HFF-Myc (cell line): Measurements from ENCODE around the gene FBXL17.

Source experiments
- DNase-seq: peaks from one replicate; pipeline ENCODE4 v3.0.0-alpha.2; 2011; ENCODE audit warnings: low read depth; ENCODE audit errors: extremely low read depth
- H3K4me3 ChIP-seq: replicated peaks from 2 replicates; pipeline ENCODE4 v1.5.1; 2011; ENCODE audit warnings: low read depth, mild to moderate bottlenecking, control low read depth, low read length
- CTCF ChIP-seq: IDR thresholded peaks from 2 replicates; pipeline ENCODE4 v1.5.1; 2012; ENCODE audit warnings: mild to moderate bottlenecking, low read depth, low read length, control low read depth; ENCODE audit errors: missing control alignments

FBXL17 gene

GRCh38 chr5:108115673-108116072, 266.2 kb downstream of the FBXL17 start:
- no peak overlapping the region for H3K4me3 ChIP-seq
- no peak for DNase-seq
- no peak for TF ChIP-seq CTCF

GRCh38 chr5:108113950-108114349, 267.9 kb downstream of the FBXL17 start:
- no peak overlapping the region for H3K4me3 ChIP-seq
- TF ChIP-seq CTCF: no peak
- no peak for DNase-seq

- DNase-seq: no peak
- no peak overlapping the region for H3K4me3 ChIP-seq
- no peak for TF ChIP-seq CTCF
These were observed 270.2 kb downstream of the FBXL17 start for GRCh38 chr5:108111736-108112135.

GRCh38 chr5:108109059-108109458, 272.8 kb downstream of the FBXL17 start:
- H3K4me3 ChIP-seq: no peak overlapping the region
- no peak for TF ChIP-seq CTCF
- no peak for DNase-seq

- no peak for TF ChIP-seq CTCF
- no peak overlapping the region for H3K4me3 ChIP-seq
- no peak for DNase-seq
These were observed 277.4 kb downstream of the FBXL17 start for GRCh38 chr5:108104448-108104847.

GRCh38 chr5:108102463-108102862, 279.4 kb downstream of the FBXL17 start:
- TF ChIP-seq CTCF: no peak
- no peak overlapping the region for H3K4me3 ChIP-seq
- no peak for DNase-seq

- no peak for DNase-seq
- H3K4me3 ChIP-seq: no peak overlapping the region
- TF ChIP-seq CTCF: no peak
These were observed 280.1 kb downstream of the FBXL17 start for GRCh38 chr5:108101821-108102220.
